ENCODE results near the gene FBXL20. TPM values are rescaled to one million over a fixed set of nuclear protein-coding genes. Genes with fewer than 3 reads are reported as not detected.

The FBXL20 gene
- total and polyA plus RNA-seq, 2 of the 8 experiments (the other 6 are each of a cell fraction or from before 2014, with no cell fraction given) = 5.5 to 11.0 TPM

- TF ChIP-seq ASH2L (IDR thresholded peaks at IDR 0.05; ENCODE audit: low read length) (peak; percentile 74), SIRT6 (IDR thresholded peaks at IDR 0.05; ENCODE audit: low read length) (no peak), CBX5 (IDR thresholded peaks at IDR 0.05; ENCODE audit: low read depth, low read length) (no peak), TAF1 (IDR thresholded peaks at IDR 0.05; ENCODE audit: low read depth, low read length) (peak; percentile 98), TCF12 (IDR thresholded peaks at IDR 0.05; ENCODE audit: low read depth, low read length) (no peak), PHF8 (conservative IDR thresholded peaks at IDR 0.05; ENCODE audit: low read depth, low read length) (peak; percentile 96), CREB1 (IDR thresholded peaks at IDR 0.05) (peak; percentile 38; the same call in 1 of the 2 replicates), FOSL1 (IDR thresholded peaks at IDR 0.05; ENCODE audit: insufficient read depth, low read depth, low read length) (no peak), SP4 (IDR thresholded peaks at IDR 0.05; ENCODE audit: low read length) (no peak; the same call in 1 of the 2 replicates), CBX8 (IDR thresholded peaks at IDR 0.05; ENCODE audit: borderline replicate concordance, low read depth, low read length) (no peak), YY1 (IDR thresholded peaks at IDR 0.05; ENCODE audit: low read depth, low read length) (peak; percentile 96), RAD21 (IDR thresholded peaks at IDR 0.05 in 1 of 2, conservative IDR thresholded peaks at IDR 0.05 in 1 of 2; ENCODE audit: low read depth in 2 of 2, low read length in 2 of 2) (no peak), TBP (IDR thresholded peaks at IDR 0.05; ENCODE audit: low read depth, low read length) (peak; percentile 92), SP2 (IDR thresholded peaks at IDR 0.05; ENCODE audit: low read length) (no peak), RXRA (IDR thresholded peaks at IDR 0.05; ENCODE audit: insufficient read depth, low read depth, low read length) (no peak), TAF7 (optimal IDR thresholded peaks at IDR 0.05; ENCODE audit: borderline replicate concordance, low read depth, low read length) (peak; percentile 88)
- TF ChIP-seq, protein P1, sequence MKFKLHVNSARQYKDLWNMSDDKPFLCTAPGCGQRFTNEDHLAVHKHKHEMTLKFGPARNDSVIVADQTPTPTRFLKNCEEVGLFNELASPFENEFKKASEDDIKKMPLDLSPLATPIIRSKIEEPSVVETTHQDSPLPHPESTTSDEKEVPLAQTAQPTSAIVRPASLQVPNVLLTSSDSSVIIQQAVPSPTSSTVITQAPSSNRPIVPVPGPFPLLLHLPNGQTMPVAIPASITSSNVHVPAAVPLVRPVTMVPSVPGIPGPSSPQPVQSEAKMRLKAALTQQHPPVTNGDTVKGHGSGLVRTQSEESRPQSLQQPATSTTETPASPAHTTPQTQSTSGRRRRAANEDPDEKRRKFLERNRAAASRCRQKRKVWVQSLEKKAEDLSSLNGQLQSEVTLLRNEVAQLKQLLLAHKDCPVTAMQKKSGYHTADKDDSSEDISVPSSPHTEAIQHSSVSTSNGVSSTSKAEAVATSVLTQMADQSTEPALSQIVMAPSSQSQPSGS (IDR thresholded peaks at IDR 0.05; ENCODE audit: low read length) = peak; percentile 46; the same call in 1 of the 2 replicates
Observed at GRCh38 chr17:39450847-39451581, 49.6 kb upstream of the FBXL20 start, which contains the start of gene MED1 (continued).

Data from H1 (cell line).